HG02763 (cell line): ENCODE measurements around the gene GRAMD1B.
"Not testable (repeated sequence)": the region's sequence is repeated elsewhere in the genome, so short reads cannot be mapped to it uniquely, and the experiment has no call there.

Source experiments
- ATAC-seq: cut with Tn5 transposase; IDR thresholded peaks from one replicate; pipeline ENCODE4 v1.9.1; 2021; ENCODE audit warnings: mild to moderate bottlenecking, moderate library complexity; ENCODE audit not compliant: unreplicated experiment

The GRAMD1B gene

GRCh38 chr11:123624974-123625373 lies 194.9 kb downstream of the GRAMD1B start:
- ATAC-seq = no peak

- no peak for ATAC-seq
Measured at GRCh38 chr11:123628936-123629683, 199.0 kb downstream of the GRAMD1B start.

- no peak for ATAC-seq
Measured at GRCh38 chr11:123630126-123630608, 200.1 kb downstream of the GRAMD1B start.

- no peak for ATAC-seq
Measured at GRCh38 chr11:123640029-123640428, 210.0 kb downstream of the GRAMD1B start.

- ATAC-seq = peak; percentile 56
Measured at GRCh38 chr11:123640677-123641494, 210.8 kb downstream of the GRAMD1B start.

- ATAC-seq = no peak
Measured at GRCh38 chr11:123641495-123641840, 211.4 kb downstream of the GRAMD1B start.

- no peak for ATAC-seq
Measured at GRCh38 chr11:123642435-123642834, 212.4 kb downstream of the GRAMD1B start.

- ATAC-seq = no peak
Measured at GRCh38 chr11:123645286-123645975, 215.4 kb downstream of the GRAMD1B start.

- ATAC-seq = no peak
Measured at GRCh38 chr11:123650901-123651300, 220.8 kb downstream of the GRAMD1B start.

GRCh38 chr11:123652599-123652998 lies 222.5 kb downstream of the GRAMD1B start:
- ATAC-seq = no peak

GRCh38 chr11:123653483-123653826 lies 223.4 kb downstream of the GRAMD1B start:
- ATAC-seq = no peak

GRCh38 chr11:123653827-123654565 lies 223.9 kb downstream of the GRAMD1B start:
- no peak for ATAC-seq

GRCh38 chr11:123654566-123655081 lies 224.6 kb downstream of the GRAMD1B start, which contains the start of gene SCN3B:
TSS of gene SCN3B (minus strand) at chr11:123654624. CDS start at chr11:123653801, 823 bp downstream.
- ATAC-seq = no peak

- no peak for ATAC-seq
Measured at GRCh38 chr11:123659311-123659710, 229.2 kb downstream of the GRAMD1B start.

GRCh38 chr11:123659965-123660364 lies 229.9 kb downstream of the GRAMD1B start:
- not testable (repeated sequence) for ATAC-seq

GRCh38 chr11:123665306-123665705 lies 235.2 kb downstream of the GRAMD1B start:
- ATAC-seq = no peak

- no peak for ATAC-seq
Measured at GRCh38 chr11:123670081-123670480, 240.0 kb downstream of the GRAMD1B start.

GRCh38 chr11:123671534-123671933 lies 241.5 kb downstream of the GRAMD1B start:
- ATAC-seq = no peak

GRCh38 chr11:123672568-123672967 lies 242.5 kb downstream of the GRAMD1B start:
- ATAC-seq = no peak

- ATAC-seq = no peak
Measured at GRCh38 chr11:123674297-123674696, 244.2 kb downstream of the GRAMD1B start.
